ENCODE data around the gene EEFSEC. TPM values are rescaled to one million over a fixed set of nuclear protein-coding genes. Genes with fewer than 3 reads are reported as not detected.

EEFSEC gene
- total RNA-seq, 2 experiments from 2014 or later: 17.7 to 25.3 TPM

GRCh38 chr3:128285042-128285966, 132.0 kb downstream of the EEFSEC start:
- Histone ChIP-seq H3K4me2 (ENCODE audit: low read length) (no peak overlapping the region), H3K27ac (ENCODE audit: low read depth, low read length, poor library complexity, severe bottlenecking) (no peak overlapping the region), H3K9me3 (ENCODE audit: low read length) (no peaks in the 10 kb centered on the region), H3K79me2 (ENCODE audit: insufficient read depth, low read depth, low read length) (no peaks in the 10 kb centered on the region), H3K4me3 (ENCODE audit: low read depth, low read length, poor library complexity, severe bottlenecking) (no peak overlapping the region), H3K4me1 (ENCODE audit: insufficient read depth, low read length, poor library complexity, severe bottlenecking) (no peaks in the 10 kb centered on the region), H3K9me2 (ENCODE audit: insufficient read depth, low read length) (no peaks in the 10 kb centered on the region), H4K20me1 (ENCODE audit: insufficient read depth, low read length) (no peaks in the 10 kb centered on the region), H2AFZ (ENCODE audit: low read length) (no peak overlapping the region), H3K36me3 (ENCODE audit: insufficient read depth, low read length) (no peaks in the 10 kb centered on the region)
- ChIA-PET CTCF (ENCODE audit: unreplicated experiment) (no interaction called here), POLR2A (no interaction called here)
- TF ChIP-seq EZH2phosphoT487 (IDR thresholded peaks at IDR 0.05; ENCODE audit: borderline replicate concordance, low read depth, low read length) (no peak), CTCF (conservative IDR thresholded peaks at IDR 0.05; ENCODE audit: low read length) (no peak)
- intact Hi-C loops (cut with micrococcal nuclease; ENCODE audit: unreplicated experiment): no loop called here
- no peak for DNase-seq (ENCODE audit: low spot score)
- no TSS peak for BruUV-seq (replicated peaks)

GRCh38 chr3:128285967-128286321, 132.7 kb downstream of the EEFSEC start:
- Histone ChIP-seq H3K9me3 (ENCODE audit: low read length) (no peaks in the 10 kb centered on the region), H2AFZ (ENCODE audit: low read length) (no peak overlapping the region), H3K79me2 (ENCODE audit: insufficient read depth, low read depth, low read length) (no peaks in the 10 kb centered on the region), H3K27ac (ENCODE audit: low read depth, low read length, poor library complexity, severe bottlenecking) (no peak overlapping the region), H3K9me2 (ENCODE audit: insufficient read depth, low read length) (no peaks in the 10 kb centered on the region), H3K4me2 (ENCODE audit: low read length) (no peak overlapping the region), H3K4me3 (ENCODE audit: low read depth, low read length, poor library complexity, severe bottlenecking) (no peak overlapping the region), H3K36me3 (ENCODE audit: insufficient read depth, low read length) (0 out of 2 replicates have a peak, but pooled peaks cover 3% of the 10 kb centered on the region), H4K20me1 (ENCODE audit: insufficient read depth, low read length) (no peaks in the 10 kb centered on the region), H3K4me1 (ENCODE audit: insufficient read depth, low read length, poor library complexity, severe bottlenecking) (no peaks in the 10 kb centered on the region)
- DNase-seq (ENCODE audit: low spot score): no peak
- intact Hi-C loops (cut with micrococcal nuclease; ENCODE audit: unreplicated experiment): no loop called here
- TF ChIP-seq EZH2phosphoT487 (IDR thresholded peaks at IDR 0.05; ENCODE audit: borderline replicate concordance, low read depth, low read length) (no peak), CTCF (conservative IDR thresholded peaks at IDR 0.05; ENCODE audit: low read length) (no peak)
- ChIA-PET CTCF (ENCODE audit: unreplicated experiment) (no interaction called here), POLR2A (no interaction called here)
- no TSS peak for BruUV-seq (replicated peaks)

GRCh38 chr3:128286691-128287090, 133.4 kb downstream of the EEFSEC start:
- no peaks in the 10 kb centered on the region for H3K9me2 ChIP-seq (ENCODE audit: insufficient read depth, low read length)
- TF ChIP-seq CTCF (conservative IDR thresholded peaks at IDR 0.05; ENCODE audit: low read length): no peak
- TF ChIP-seq EZH2phosphoT487 (IDR thresholded peaks at IDR 0.05; ENCODE audit: borderline replicate concordance, low read depth, low read length): no peak
- ChIA-PET CTCF (ENCODE audit: unreplicated experiment) (no interaction called here), POLR2A (interaction anchor here (0.6 kb wide), 1 partner anchor 138 kb away, joined by 3 read pairs; no protein-coding TSS in a partner anchor)
- no peak overlapping the region for H3K27ac ChIP-seq (ENCODE audit: low read depth, low read length, poor library complexity, severe bottlenecking)
- no TSS peak for BruUV-seq (replicated peaks)
- no peaks in the 10 kb centered on the region for H3K79me2 ChIP-seq (ENCODE audit: insufficient read depth, low read depth, low read length)
- H3K4me2 ChIP-seq (ENCODE audit: low read length): no peak overlapping the region
- H3K9me3 ChIP-seq (ENCODE audit: low read length): no peaks in the 10 kb centered on the region
- H3K36me3 ChIP-seq (ENCODE audit: insufficient read depth, low read length): 0 out of 2 replicates have a peak, but pooled peaks cover 3% of the 10 kb centered on the region
- H3K4me3 ChIP-seq (ENCODE audit: low read depth, low read length, poor library complexity, severe bottlenecking): no peak overlapping the region
- no peak overlapping the region for H2AFZ ChIP-seq (ENCODE audit: low read length)
- H4K20me1 ChIP-seq (ENCODE audit: insufficient read depth, low read length): no peaks in the 10 kb centered on the region
- H3K4me1 ChIP-seq (ENCODE audit: insufficient read depth, low read length, poor library complexity, severe bottlenecking): no peaks in the 10 kb centered on the region
- intact Hi-C loops (cut with micrococcal nuclease; ENCODE audit: unreplicated experiment): no loop called here
- DNase-seq (ENCODE audit: low spot score): no peak

All from OCI-LY7 (cell line).